M059J (cell line): Measurements from ENCODE around the gene POP5. TPM values are rescaled to one million over a fixed set of nuclear protein-coding genes. Genes with fewer than 3 reads are reported as not detected.
"Not testable (repeated sequence)": the region's sequence is repeated elsewhere in the genome, so short reads cannot be mapped to it uniquely, and the experiment has no call there.

Experiments used
- DNase-seq: peaks from one replicate; pipeline ENCODE4 v3.0.0-alpha.2; 2012; ENCODE audit warnings: low read depth
- total RNA-seq: library from RNA; depleted of rRNA; stranded (reverse); fragments of >200 nt; shearing (Covaris generic); gene quantifications from 2 replicates; pipeline ENCODE4 v1.2.3, GENCODE V29; 2014; rRNA removed

POP5 gene
- total RNA-seq, 1 experiment from 2014 or later: 83.0 TPM

DNA sequence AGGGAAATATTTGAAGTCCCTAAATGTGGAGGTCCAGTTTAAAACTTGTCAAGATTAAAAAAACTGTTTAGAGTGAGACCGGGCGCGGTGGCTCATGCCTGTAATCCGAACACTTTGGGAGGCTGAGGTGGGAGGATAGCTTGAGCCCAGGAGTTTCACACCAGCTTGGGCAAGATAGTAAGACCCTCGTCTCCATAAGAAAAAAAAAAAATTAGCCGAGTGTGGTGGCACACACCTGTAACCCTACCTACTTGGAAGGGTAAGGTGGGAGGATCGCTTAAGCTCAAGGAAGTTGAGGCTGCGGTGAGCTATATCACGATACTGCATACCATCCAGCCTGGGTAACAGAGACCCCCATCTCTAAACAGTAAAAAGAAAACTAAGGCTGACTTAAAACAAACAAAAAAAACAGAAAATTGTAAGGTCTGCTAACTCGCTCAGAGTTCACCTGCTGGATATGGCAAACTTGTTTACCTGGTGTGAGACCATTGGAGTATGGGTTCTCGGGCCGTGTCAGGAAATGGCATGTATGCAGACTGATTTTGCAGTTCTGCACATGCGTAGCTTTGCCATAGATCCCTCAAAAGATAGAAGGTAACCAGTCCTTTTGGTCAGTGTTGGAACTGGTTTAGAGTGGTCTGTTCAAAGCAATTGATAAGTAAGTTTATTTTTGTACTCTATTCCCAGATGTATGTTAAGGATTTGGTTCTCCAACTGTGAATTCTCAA lies 45.0 kb downstream of the POP5 start:
- no peak for DNase-seq

DNA sequence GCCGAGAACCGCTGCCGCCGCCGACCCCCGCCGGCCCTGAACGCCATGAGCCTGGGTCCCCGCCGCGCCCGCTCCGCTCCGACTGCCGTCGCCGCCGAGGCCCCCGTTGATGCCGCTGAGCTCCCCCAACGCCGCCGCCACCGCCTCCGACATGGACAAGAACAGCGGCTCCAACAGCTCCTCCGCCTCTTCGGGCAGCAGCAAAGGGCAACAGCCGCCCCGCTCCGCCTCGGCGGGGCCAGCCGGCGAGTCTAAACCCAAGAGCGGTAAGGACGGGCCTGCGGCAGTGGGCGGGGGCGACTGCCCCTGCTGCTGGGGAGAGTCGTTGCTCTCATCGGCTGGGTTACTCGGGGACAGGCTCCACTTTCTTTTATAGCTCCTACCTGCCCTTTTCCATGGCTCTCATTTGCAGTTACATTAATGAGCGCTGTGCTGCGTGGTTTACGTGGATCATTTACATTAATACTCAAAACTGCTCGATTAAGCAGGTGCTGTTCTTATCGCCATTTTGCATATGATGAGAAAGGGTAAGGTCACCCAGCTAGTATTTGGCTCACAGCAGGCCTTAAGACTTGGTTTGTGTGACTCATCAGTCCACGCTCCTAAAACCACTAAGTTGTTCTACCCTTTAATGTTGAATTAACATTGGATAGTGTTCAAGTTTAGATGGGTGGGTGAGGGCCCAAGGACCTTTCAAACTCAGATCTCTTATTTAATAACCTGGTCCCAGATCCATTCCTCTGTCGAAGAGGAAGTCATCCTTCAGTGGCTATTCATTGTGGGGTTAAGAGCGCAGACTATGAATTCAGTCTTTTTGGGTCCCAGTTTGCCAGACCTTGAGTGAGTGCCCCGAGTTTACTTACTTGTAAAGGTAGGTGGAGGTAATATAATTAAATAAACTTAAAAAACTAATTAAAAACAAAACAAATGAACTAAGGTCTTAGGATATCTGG lies 46.2 kb downstream of the POP5 start:
- peak; percentile 84 for DNase-seq

DNA sequence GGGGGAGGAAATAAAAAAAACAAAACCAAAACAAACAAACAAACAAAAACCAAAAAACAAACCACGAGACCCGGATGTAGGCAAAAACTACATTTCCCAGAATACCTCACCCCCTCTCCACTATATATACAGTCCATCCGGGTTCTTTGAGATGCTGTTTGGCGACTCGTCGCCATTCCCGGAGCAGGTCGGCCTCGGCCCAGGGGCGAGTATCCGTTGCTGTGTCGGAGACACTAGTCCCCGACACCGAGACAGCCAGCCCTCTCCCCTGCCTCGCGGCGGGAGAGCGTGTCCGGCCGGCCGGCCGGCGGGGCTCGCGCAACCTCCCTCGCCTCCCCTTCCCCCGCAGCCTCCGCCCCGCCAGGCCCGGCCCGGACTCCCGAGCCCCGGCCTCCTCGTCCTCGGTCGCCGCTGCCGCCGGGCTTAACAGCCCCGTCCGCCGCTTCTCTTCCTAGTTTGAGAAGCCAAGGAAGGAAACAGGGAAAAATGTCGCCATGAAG lies 46.9 kb downstream of the POP5 start, which contains the start of gene RNF10:
RNF10 (plus strand) TSS at position 154 of the 500 bp plus-strand sequence. CDS start 456 bp downstream, outside the sequence.
- DNase-seq: peak; percentile 83

DNA sequence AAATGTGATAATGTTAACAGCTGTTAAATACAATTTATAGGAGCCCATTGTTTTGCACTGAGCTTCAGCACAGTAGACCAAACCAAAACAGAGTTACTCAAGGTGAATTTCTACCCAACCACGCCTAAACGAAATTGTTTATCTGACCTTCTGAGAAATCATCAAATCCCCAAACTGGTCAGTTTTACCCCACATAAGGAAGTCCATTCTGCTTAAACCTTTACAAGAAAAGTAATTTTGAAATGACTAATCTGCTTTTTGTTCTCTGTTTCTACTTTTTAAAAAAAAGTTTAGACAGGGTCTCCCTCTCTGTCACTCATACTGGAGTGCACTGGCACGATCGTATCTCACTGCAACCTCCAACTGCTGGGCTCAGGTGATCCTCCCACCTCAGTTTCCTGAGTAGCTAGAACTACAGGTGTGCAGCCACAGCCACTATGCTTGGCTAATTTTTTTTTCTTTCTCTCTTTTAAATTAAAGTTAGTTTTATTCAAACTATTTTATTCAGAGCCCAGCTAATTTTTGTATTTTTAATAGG lies 48.4 kb downstream of the POP5 start:
- DNase-seq: no peak

DNA sequence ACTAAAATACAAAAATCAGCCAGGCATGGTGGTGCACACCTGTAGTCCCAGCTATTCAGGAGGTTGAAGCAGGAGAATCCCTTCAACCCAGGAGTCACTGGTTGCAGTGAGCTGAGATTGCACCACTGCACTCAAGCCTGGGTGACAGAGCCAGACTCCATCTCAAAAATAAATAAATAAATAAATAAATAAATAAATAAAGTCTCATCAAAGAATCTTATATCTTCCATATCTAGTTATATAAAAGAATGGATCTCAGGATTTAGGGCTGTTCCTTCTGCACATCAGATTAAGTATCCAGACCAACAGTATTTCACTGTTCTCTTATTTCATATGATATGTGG lies 50.8 kb downstream of the POP5 start:
- not testable (repeated sequence) for DNase-seq

DNA sequence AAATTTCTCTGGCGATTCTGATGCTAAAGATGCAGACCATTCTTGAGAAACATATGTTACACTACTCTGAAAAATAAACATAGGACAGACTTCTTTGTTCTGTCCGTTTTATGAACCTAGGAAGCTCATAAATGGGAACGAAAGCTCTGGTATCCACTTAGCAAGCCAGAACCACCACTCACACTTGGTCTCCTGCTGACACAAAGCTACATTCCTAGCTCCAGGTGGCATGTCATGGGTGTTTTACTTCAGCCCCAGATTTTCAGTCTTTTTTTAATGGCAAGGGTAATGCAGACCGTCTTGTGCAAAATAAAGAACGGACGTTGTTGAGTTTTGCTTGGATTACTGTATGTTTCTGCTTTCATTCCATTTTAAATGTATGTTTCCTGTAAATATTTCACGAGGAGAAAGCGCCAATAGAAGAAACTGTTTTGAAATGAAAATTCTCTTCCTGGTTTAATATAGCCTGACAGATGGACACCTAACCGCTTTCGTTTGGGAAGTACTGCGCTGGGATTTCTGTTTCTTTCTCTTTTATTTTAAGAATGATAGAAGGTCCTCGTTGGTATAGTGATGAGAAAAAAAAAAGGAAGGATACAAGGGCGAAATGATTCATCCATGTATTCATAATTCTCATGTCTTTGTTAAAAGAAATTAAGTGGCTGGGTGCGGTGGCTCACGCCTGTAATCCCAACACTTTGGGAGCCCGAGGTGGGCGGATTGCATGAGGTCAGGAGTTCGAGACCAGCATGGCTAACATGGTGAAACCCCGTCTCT lies 51.4 kb downstream of the POP5 start:
- peak; percentile 64 for DNase-seq

DNA sequence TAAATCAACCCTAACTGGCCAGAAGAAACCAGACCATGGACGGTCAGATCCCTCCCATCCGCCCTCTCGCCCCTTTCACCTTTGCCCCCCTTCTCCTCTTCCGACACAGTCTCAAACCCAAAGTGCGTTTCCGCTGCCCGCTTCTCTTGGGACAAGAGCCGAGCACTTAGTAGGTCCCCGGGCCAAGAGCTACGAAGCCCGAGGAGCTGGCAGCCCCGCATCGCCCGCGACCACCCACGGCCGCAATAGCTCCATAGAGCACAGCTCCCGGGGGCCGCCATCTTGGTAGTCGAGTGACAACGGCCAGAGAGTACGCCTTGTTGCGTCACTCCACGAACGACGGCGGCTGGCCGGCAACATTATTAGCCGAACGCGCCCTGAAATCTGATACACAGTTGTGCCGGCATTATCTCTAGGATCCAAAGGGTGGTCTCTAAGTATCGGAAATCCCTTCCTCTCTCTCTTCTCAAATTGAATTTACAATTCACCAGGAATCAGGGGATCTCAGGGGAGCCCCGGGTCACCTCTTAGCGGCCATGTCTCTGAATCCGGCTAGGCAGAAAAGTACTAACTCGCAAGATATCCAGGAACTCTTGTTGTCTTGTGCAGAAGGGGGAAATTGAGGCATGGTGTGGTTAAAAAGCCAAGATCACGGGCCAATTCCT lies 52.2 kb downstream of the POP5 start, which contains the start of gene COQ5:
COQ5 (minus strand) TSS at position 298 of the 665 bp plus-strand sequence; CDS start at position 281, 17 bp downstream.
- peak; percentile 81 for DNase-seq

Other genes starting within 250 kb of the POP5 start
- gene MSI1, start 212.2 kb downstream of the POP5 start, total RNA-seq: not detected in 2 replicates
- gene COX6A1, start 143.3 kb downstream of the POP5 start, total RNA-seq: 479 and 510 TPM in 2 replicates
- 27.8 and 29.9 TPM in 2 replicates for gene TRIAP1, start 135.0 kb downstream of the POP5 start, total RNA-seq
- 12.6 and 22.3 TPM in 2 replicates for gene GATC, start 135.0 kb downstream of the POP5 start, total RNA-seq
- 197 and 267 TPM in 2 replicates for gene SRSF9, start 111.7 kb downstream of the POP5 start, total RNA-seq
- gene DYNLL1, start 85.3 kb downstream of the POP5 start, total RNA-seq: 529 and 605 TPM in 2 replicates
- 34.4 and 39.3 TPM in 2 replicates for gene COQ5, start 52.2 kb downstream of the POP5 start, total RNA-seq
- 94.1 and 135 TPM in 2 replicates for gene RNF10, start 47.0 kb downstream of the POP5 start, total RNA-seq
- not detected in 2 replicates for gene CABP1, start 59.2 kb upstream of the POP5 start, total RNA-seq
- 105 and 148 TPM in 2 replicates for gene MLEC, start 105.7 kb upstream of the POP5 start, total RNA-seq
- 4.8 and 11.1 TPM in 2 replicates for gene UNC119B, start 129.1 kb upstream of the POP5 start, total RNA-seq
- 4.8 and 9.1 TPM in 2 replicates for gene ACADS, start 144.4 kb upstream of the POP5 start, total RNA-seq